Heart left ventricle (tissue), 13 donors: ENCODE data around the gene PPP1R12B.
"Not testable (repeated sequence)": the region's sequence is repeated elsewhere in the genome, so short reads cannot be mapped to it uniquely, and the experiment has no call there.

Experiments
- POLR2A ChIP-seq, 2 donors: fragments of 450-650 bp; IDR thresholded peaks; one replicate each; pipeline ENCODE4 v1.6.1; 2017; ENCODE audit warnings: antibody characterized with exemption in 2 of 2, mild to moderate bottlenecking in 2 of 2, moderate library complexity in 2 of 2
- TF ChIP-seq, protein P1 (sequence below), 12 donors: fragments of 200-600 bp; sonication (generic) in 4 of 12; IDR thresholded peaks; one replicate each; pipeline versions ENCODE4 v1.5.0 to v1.8.0; 2018 to 2022; ENCODE audit warnings: antibody characterized with exemption in 12 of 12, mild to moderate bottlenecking in 5 of 12
- donor health status: ischemic (EF 13 %, LVEDD 7.1; RV severe dilation, severe dysfunction).
- donor health status: DM: no; HTN: yes; CAD: no.
- donor health status: DM: no; HTN: no; CAD: no.
- donor health status: ischemic (EF 25% LVEDD 6.9; RV normal size, moderate dysfunction).
- donor health status: ischemic (EF 25% LVEDD 5.7; RV mildly dilated, moderate dysfunction).
- donor health status: ischemic (EF 35%, LVEDD 5.7; RV mildly dilated, moderate dysfunction).
- donor health status: nonischemic (EF 11% LVEDD 7.7; RV severe dilation, severe dysfunction).
- donor health status: DM: yes; HTN: yes; CAD: no.
- donor health status: PGD.
- donor health status: ischemic (EF 29% LVEDD 5.4; RV normal size, mild dysfunction).
- donor health status: nonischemic (EF 23%, LVEDD 6.1; RV moderate dilation, normal function).

DNA sequence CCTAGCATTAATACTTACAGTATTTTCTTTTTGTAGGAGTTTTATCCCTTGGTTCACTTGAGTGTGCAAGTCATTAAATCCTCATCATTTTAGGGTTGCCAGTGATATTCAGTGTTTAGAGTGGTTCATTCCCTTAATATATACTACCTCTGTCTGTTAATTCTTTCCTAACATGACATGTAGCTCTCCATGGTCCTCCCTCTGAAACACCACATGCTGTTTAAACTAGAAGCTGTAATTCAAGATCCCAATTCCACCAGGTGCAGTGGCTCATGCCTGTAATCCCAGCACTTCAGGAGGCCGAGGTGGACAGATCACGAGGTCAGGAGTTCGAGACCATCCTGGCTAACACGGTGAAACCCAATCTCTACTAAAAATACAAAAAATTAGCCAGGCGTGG, 233.9 kb downstream of the PPP1R12B start:
- TF ChIP-seq POLR2A (IDR thresholded peaks at IDR 0.05), result not testable (repeated sequence)
- TF ChIP-seq, protein P1, sequence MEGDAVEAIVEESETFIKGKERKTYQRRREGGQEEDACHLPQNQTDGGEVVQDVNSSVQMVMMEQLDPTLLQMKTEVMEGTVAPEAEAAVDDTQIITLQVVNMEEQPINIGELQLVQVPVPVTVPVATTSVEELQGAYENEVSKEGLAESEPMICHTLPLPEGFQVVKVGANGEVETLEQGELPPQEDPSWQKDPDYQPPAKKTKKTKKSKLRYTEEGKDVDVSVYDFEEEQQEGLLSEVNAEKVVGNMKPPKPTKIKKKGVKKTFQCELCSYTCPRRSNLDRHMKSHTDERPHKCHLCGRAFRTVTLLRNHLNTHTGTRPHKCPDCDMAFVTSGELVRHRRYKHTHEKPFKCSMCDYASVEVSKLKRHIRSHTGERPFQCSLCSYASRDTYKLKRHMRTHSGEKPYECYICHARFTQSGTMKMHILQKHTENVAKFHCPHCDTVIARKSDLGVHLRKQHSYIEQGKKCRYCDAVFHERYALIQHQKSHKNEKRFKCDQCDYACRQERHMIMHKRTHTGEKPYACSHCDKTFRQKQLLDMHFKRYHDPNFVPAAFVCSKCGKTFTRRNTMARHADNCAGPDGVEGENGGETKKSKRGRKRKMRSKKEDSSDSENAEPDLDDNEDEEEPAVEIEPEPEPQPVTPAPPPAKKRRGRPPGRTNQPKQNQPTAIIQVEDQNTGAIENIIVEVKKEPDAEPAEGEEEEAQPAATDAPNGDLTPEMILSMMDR (IDR thresholded peaks at IDR 0.05), result not testable (repeated sequence)
